ENCODE measurements around the gene RAB43.
"Not testable (repeated sequence)": the region's sequence is repeated elsewhere in the genome, so short reads cannot be mapped to it uniquely, and the experiment has no call there.

RAB43 gene

GRCh38 chr3:129087904-129088303, 33.7 kb downstream of the RAB43 start:
- DNase-seq (ENCODE audit: low spot score), result not testable (repeated sequence)

- no peak for DNase-seq (ENCODE audit: low spot score)
Measured at GRCh38 chr3:129087138-129087702, 34.4 kb downstream of the RAB43 start.

DNA sequence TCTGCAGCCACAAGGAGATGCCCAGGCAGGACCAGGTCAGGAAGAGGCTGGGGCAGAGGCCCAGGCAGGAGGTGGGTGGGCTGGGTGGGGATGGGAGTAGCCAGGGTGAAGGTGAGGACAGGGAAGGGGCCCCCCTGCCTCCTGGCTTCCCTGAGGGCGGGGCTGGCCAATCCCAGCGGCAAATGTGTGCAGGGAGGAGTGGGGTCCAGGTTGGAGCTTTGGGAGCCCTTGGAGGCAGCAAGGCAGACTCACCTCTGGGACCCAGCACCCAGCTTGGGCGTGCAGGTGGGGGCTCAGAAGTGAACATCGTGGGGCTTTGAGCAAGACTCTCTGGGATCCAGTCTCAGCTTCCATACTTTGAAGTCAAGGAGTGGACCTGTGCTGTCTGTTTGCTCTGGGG, 35.8 kb downstream of the RAB43 start:
- DNase-seq (ENCODE audit: low spot score), result no peak

GRCh38 chr3:129085165-129085715, 36.4 kb downstream of the RAB43 start:
- DNase-seq (ENCODE audit: low spot score), result no peak

DNA sequence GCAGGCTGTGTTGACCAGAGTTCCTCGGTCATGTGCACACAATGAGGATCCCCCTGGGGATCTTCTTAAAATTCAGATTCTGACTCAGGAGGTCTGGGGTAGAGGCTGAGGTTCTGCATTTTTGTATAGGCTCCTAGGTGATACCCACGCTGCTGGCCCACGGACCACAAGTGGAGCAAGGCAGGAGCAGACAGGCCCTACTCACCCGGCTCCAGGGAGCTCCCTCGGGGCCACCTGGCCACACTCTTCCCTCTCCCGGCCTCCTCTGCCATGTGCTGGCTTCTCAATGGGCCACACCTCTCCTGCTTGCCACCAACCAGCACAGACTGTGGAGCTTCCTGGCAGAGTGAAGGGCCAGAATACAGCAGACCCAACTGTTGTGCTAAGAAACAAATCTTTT, 37.1 kb downstream of the RAB43 start:
- DNase-seq (ENCODE audit: low spot score), result no peak

GRCh38 chr3:129082026-129082425, 39.6 kb downstream of the RAB43 start:
- DNase-seq (ENCODE audit: low spot score), result no peak

- DNase-seq (ENCODE audit: low spot score), result no peak
Measured at GRCh38 chr3:129081503-129081902, 40.1 kb downstream of the RAB43 start.

GRCh38 chr3:129078510-129078909, 43.1 kb downstream of the RAB43 start:
- DNase-seq (ENCODE audit: low spot score), result no peak

DNA sequence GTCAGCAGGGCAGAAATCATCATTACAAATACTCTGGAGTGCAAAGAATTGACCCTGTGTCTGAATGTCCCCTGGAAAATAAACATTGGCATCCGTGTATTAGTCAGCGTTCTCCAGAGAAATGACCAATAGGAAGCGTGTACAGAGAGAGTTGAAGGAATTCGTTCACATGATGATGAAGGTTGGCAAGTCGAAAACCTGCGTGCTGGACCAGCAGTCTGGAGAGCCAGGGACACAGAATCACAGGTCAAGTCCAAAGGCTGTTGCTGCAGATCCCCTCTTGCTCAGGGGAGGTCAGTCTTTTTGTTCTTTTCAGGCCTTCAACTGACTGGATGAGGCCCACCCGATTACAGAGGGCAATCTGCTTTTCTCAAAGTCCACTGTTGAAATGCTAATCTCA, 44.4 kb downstream of the RAB43 start:
- no peak for DNase-seq (ENCODE audit: low spot score)

GRCh38 chr3:129070086-129070885, 51.3 kb downstream of the RAB43 start:
- no peak for DNase-seq (ENCODE audit: low spot score)

DNA sequence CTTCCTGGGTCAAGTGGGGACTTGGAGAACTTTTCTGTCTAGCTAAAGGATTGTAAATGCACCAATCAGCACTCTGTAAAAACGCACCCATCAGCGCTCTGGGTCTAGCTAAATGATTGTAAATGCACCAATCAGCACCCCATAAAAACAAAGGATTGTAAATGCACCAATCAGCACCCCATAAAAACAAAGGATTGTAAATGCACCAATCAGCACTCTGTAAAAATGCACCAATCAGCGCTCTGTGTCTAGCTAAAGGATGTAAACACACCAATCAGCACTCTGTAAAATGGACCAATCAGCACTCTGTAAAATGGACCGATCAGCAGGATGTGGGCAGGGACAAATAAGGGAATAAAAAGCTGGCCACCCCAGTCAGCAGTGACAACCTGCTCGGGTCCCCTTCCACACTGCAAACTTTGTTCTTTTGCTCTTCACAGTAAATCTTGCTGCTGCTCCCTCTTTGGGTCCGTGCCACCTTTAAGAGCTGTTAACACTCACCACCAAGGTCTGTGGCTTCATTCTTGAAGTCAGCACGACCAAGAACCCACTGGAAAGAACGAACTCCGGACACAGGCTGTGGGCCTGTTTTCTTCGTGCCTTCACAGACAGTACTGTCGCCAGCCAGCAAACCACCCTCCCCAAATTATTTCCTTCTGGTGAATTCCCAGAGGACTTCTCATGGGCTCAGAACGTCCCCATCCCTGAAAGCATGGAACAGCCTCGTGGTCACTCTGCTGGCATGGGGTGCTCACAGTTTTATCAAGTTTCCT, 52.1 kb downstream of the RAB43 start:
- DNase-seq (ENCODE audit: low spot score), result not testable (repeated sequence)

DNA sequence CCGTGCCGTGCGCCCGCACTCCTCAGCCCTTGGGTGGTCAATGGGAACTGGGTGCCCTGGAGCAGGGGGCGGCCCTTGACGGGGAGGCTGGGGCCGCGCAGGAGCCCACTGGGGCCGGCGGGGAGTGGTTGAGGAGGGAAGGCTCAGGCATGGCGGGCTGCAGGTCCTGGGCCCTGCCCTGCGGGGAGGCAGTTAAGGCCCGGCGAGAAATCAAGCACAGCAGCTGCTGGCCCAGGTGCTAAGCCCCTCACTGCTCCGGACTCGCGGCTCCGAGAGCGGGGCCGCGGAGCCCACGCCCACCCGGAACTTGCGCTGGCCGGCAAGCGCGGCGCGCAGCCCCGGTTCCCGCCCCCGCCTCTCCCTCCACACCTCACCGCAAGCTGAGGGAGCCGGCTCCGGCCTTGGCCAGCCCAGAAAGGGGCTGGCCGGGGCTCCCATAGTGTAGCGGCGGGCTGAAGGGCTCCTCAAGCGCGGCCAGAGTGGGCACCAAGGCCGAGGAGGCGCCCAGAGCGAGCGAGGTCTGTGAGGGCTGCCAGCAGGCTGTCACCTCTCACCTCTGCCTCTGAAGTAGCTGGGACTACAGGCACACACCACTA, 53.2 kb downstream of the RAB43 start:
- no peak for DNase-seq (ENCODE audit: low spot score)

- not testable (repeated sequence) for DNase-seq (ENCODE audit: low spot score)
Measured at GRCh38 chr3:129067719-129068118, 53.9 kb downstream of the RAB43 start.

DNA sequence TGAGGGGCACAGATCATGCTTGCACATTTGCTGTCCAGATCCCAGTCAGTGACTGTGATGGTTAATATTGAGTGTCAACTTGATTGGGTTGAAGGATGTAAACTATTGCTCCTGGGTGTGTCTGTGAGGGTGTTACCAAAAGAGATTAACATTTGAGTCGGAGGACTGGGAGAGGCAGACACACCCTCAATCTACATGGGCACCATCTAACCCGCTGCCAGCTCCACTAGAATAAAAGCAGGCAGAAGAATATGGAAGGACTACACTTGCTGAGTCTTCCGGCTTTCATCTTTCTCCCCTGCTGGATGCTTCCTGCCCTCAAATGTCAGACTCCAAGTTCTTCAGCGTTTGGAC, 55.9 kb downstream of the RAB43 start:
- DNase-seq (ENCODE audit: low spot score), result no peak

DNA sequence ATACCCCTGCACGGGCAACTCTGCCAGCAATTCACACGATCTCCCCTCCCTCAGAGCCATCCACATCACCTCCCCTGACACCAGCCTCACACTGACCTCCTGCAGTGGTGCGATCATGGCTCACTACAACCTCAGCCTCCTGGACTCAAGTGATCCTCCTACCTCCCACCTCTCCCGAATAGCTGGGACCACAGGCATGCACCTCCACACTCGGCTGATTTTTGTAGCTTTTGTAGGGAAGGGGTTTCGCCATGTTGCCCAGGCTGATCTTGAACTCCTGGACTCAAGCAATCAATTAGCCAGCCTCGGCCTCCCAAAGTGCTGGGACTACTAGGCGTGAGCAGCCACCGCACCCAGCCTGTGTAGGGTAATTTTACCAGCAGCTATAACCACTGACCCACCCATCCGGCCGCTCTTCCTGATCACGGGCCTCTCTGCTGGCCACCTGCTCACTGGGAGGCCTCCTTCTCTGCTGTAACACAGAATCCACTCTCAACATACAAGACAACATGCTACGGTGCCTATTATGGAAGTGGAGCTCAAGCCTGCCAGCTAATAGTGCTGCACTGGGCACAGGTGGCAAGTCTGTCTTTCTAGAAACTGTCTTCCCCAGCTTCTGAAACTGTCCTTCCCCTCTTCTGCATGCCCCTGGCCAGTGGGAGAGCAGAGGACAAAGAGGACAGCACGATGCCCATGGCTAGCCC, 56.4 kb downstream of the RAB43 start:
- no peak for DNase-seq (ENCODE audit: low spot score)

DNA sequence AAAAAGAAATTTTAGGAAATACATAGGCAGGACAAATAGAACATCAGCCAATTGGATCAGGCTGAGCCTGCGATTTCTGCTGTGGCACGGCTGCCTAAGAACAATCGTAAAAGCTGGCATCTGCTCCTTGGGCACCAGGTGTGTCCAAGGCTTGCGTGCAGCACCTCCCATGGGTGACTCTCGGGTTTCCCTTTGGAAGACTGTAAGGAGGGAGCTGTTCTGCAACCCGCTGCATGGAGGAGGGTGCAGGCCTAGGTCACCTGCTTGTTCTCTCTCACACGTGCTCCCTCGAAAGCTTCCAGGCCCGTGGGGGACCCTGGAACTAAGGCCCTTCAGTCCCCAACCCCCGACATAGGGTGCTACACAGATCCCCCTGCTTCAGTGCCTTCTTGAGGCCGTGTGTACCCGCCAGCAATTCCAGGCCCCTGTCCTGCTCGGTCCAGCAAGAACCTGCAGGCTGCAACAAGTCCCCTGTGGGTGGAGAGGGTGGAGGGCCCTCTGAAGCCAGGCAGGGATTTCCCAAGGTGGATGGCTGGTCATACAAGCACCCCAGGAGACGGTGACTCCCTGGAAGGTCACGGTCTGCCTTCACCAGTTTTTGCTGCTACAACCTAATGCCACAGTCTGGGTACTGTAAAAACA, 57.6 kb downstream of the RAB43 start:
- DNase-seq (ENCODE audit: low spot score), result no peak

- no peak for DNase-seq (ENCODE audit: low spot score)
Measured at GRCh38 chr3:129063091-129063640, 58.4 kb downstream of the RAB43 start.

DNA sequence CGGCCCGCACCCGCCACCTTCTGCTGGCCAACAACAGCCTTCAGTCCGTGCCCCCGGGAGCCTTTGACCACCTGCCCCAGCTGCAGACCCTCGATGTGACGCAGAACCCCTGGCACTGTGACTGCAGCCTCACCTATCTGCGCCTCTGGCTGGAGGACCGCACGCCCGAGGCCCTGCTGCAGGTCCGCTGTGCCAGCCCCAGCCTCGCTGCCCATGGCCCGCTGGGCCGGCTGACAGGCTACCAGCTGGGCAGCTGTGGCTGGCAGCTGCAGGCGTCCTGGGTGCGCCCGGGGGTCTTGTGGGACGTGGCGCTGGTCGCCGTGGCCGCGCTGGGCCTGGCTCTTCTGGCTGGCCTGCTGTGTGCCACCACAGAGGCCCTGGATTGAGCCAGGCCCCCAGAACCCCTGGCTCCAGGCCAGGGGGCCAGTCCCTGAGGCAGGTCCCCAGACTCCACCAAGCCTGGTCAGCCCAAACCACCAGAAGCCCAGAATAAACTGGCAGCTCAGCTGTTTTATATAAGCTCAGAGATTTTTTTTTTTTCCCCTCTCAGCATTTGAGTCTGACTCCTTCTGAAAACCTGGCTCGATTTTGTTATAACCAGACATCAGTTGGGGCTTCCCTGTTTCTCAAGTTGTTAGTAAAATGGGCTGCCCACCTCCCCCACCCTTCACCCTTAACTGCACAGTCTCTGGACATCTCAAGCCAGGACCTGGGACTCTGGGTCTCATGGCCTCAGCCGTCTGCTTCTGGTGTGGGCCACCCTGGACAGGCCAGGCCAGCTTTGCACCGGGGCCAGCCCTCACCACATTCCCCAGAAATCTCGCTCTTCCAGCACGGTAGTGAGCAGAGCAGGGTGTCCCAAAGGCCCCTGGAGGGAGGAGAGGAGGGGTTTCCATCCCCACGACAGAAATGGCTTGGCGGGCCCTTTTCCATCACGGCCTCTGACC, 59.4 kb downstream of the RAB43 start:
- no peak for DNase-seq (ENCODE audit: low spot score)

- DNase-seq (ENCODE audit: low spot score), result no peak
Measured at GRCh38 chr3:129061023-129061887, 60.3 kb downstream of the RAB43 start.
